A549 (cell line): Measurements from ENCODE around the gene PPP1R7. TPM values are rescaled to one million over a fixed set of nuclear protein-coding genes. Genes with fewer than 3 reads are reported as not detected.

Source experiments
- ATAC-seq, 2 experiments: fragments of 200-7000 bp in 1 of 2; fragments of >200 bp in 1 of 2; cut with Nextera tagmentation in 1 of 2; cut with Tn5 transposase in 1 of 2; 3 replicates each; pipeline versions ENCODE4 v1.8.0 to v1.9.1; 2018 to 2020; ENCODE audit warnings: mild to moderate bottlenecking in 1 of 2, moderate library complexity in 1 of 2
- CTCF ChIA-PET: fragments of 300-600 bp; sonication (Branson Sonifier 250); formaldehyde crosslinking; extraction: SDS; loops from one replicate; lab custom pipeline; 2021; ENCODE audit warnings: antibody characterized with exemption, inconsistent platforms; lab: Yijun Ruan, JAX
- POLR2A ChIA-PET: fragments of 350-600 bp; formaldehyde crosslinking; extraction: SDS; loops from one replicate; lab custom pipeline; 2021; ENCODE audit warnings: antibody characterized with exemption, inconsistent platforms; lab: Yijun Ruan, JAX
- DNase-seq, 2 experiments: peaks; one replicate each; pipeline versions ENCODE4 v3.0.0 to v3.0.0-alpha.2; 2011 to 2016; ENCODE audit warnings: low read depth in 1 of 2, low spot score in 1 of 2
- FAIRE-seq: peaks from 2 replicates; lab custom pipeline; 2011; peaks lifted over from hg19 to GRCh38; lab: Jason Lieb, UNC
- H3K27ac ChIP-seq, 2 experiments: fragments of >200 bp; sonication (Bioruptor Twin); formaldehyde crosslinking; 3 replicates each; pipeline ENCODE4 v1.5.1; 2016 to 2017
- H3K4me1 ChIP-seq: fragments of >200 bp; sonication (Bioruptor Twin); formaldehyde crosslinking; 3 replicates; pipeline ENCODE4 v1.6.1; 2016
- H3K4me2 ChIP-seq: fragments of >200 bp; sonication (Bioruptor Twin); formaldehyde crosslinking; 3 replicates; pipeline ENCODE4 v1.6.1; 2016
- H3K4me3 ChIP-seq: fragments of >200 bp; sonication (Bioruptor Twin); formaldehyde crosslinking; 3 replicates; pipeline ENCODE4 v1.5.1; 2016
- H3K9me3 ChIP-seq: fragments of >200 bp; sonication (Bioruptor Twin); formaldehyde crosslinking; 3 replicates; pipeline ENCODE4 v1.6.1; 2016
- CHD2 ChIP-seq: fragments of 150-350 bp; IDR thresholded peaks from 2 replicates; pipeline ENCODE4 v1.6.1; 2014; ENCODE audit warnings: low read length; ENCODE audit not compliant: partially characterized antibody
- EHMT2 ChIP-seq: fragments of 200-600 bp; sonication (generic); IDR thresholded peaks from 2 replicates; pipeline ENCODE4 v1.6.1; 2016; ENCODE audit warnings: antibody characterized with exemption, low read depth, mild to moderate bottlenecking, moderate library complexity
- EP300 ChIP-seq, 2 experiments: fragments of >200 bp; sonication (Bioruptor Twin); formaldehyde crosslinking; IDR thresholded peaks; 2 replicates in 1 of 2; 3 replicates in 1 of 2; pipeline ENCODE4 v1.6.1; 2016 to 2017
- ESRRA ChIP-seq: fragments of 150-350 bp; IDR thresholded peaks from 2 replicates; pipeline ENCODE4 v1.6.1; 2014; ENCODE audit warnings: mild to moderate bottlenecking, low read length, borderline replicate concordance
- FOSL2 ChIP-seq, 2 experiments: fragments of 450-650 bp in 1 of 2; fragments of >200 bp in 1 of 2; sonication (Bioruptor Twin) in 1 of 2; formaldehyde crosslinking; IDR thresholded peaks; 2 replicates each; pipeline versions ENCODE4 v1.5.0 to v1.6.1; 2016 to 2020; ENCODE audit warnings: mild to moderate bottlenecking in 1 of 2, moderate library complexity in 1 of 2
- FOXS1 ChIP-seq: fragments of 250-450 bp; sonication (Bioruptor Pico); IDR thresholded peaks from 2 replicates; pipeline ENCODE4 v1.5.0; 2020; ENCODE audit warnings: mild to moderate bottlenecking, moderate library complexity
- GATA3 ChIP-seq: IDR thresholded peaks from 2 replicates; pipeline ENCODE4 v1.6.1; 2012; ENCODE audit warnings: borderline replicate concordance
- HOXA7 ChIP-seq: fragments of 250-450 bp; sonication (Bioruptor Pico); IDR thresholded peaks from 2 replicates; pipeline ENCODE4 v1.5.0; 2020; ENCODE audit warnings: mild to moderate bottlenecking, moderate library complexity
- HOXB5 ChIP-seq: fragments of 250-450 bp; sonication (Bioruptor Pico); IDR thresholded peaks from 2 replicates; pipeline ENCODE4 v1.5.0; 2020; ENCODE audit warnings: mild to moderate bottlenecking, moderate library complexity
- KDM1A ChIP-seq: fragments of 200-600 bp; sonication (generic); IDR thresholded peaks from 2 replicates; pipeline ENCODE4 v1.6.1; 2016; ENCODE audit warnings: low read depth, mild to moderate bottlenecking
- NFE2L2 ChIP-seq: fragments of 150-350 bp; conservative IDR thresholded peaks from 2 replicates; pipeline ENCODE4 v1.6.1; 2014; ENCODE audit warnings: low read length
- RAD21 ChIP-seq, 2 experiments: fragments of >200 bp in 1 of 2; sonication (Bioruptor Twin) in 1 of 2; formaldehyde crosslinking in 1 of 2; IDR thresholded peaks in 1 of 2; conservative IDR thresholded peaks in 1 of 2; 2 replicates in 1 of 2; 3 replicates in 1 of 2; pipeline ENCODE4 v1.6.1; 2012 to 2018; ENCODE audit warnings: inconsistent platforms in 1 of 2
- SMC3 ChIP-seq: fragments of >200 bp; sonication (Bioruptor Twin); formaldehyde crosslinking; IDR thresholded peaks from 3 replicates; pipeline ENCODE4 v1.6.1; 2018; ENCODE audit warnings: inconsistent platforms
- SREBF2 ChIP-seq: fragments of 450-650 bp; IDR thresholded peaks from 2 replicates; pipeline ENCODE4 v1.6.1; 2014; ENCODE audit warnings: mild to moderate bottlenecking, moderate library complexity
- TFCP2L1 ChIP-seq: fragments of 250-450 bp; sonication (Bioruptor Pico); IDR thresholded peaks from 2 replicates; pipeline ENCODE4 v1.5.0; 2021; ENCODE audit warnings: mild to moderate bottlenecking
- ZNF302 ChIP-seq: fragments of 250-450 bp; sonication (Bioruptor Pico); IDR thresholded peaks from 2 replicates; pipeline ENCODE4 v1.9.0; 2021; ENCODE audit warnings: inconsistent platforms, mild to moderate bottlenecking, moderate library complexity
- WGBS: methylation state at CpG from one replicate; pipeline ENCODE4 v1.1.6; 2017; ENCODE audit errors: missing lambda C conversion rate; 5-methylcytosine and 5-hydroxymethylcytosine counted together
- polyA plus RNA-seq, 4 experiments: library from polyadenylated mRNA; depleted of rRNA in 3 of 4; stranded (reverse); fragments of >200 nt; fragmentation: RNase III in 1 of 4; extraction: RNeasy Plus Mini Kit Qiagen cat#74134 plus additional on column Dnase treatment in 1 of 4; gene quantifications; 2 replicates in 3 of 4; 3 replicates in 1 of 4; pipeline ENCODE4 v1.2.3, GENCODE V29; 2011 to 2017
- TF ChIP-seq, protein P1 (sequence below): IDR thresholded peaks from 2 replicates; pipeline ENCODE4 v1.6.1; 2012
- TF ChIP-seq, protein P2 (sequence below): fragments of 250-450 bp; sonication (Bioruptor Pico); IDR thresholded peaks from 2 replicates; pipeline ENCODE4 v1.5.0; 2021; ENCODE audit warnings: mild to moderate bottlenecking, moderate library complexity, borderline replicate concordance
- TF ChIP-seq, protein P3 (sequence below): IDR thresholded peaks from 2 replicates; pipeline ENCODE4 v1.6.1; 2012
- TF ChIP-seq, protein P4 (sequence below): IDR thresholded peaks from 2 replicates; pipeline ENCODE4 v1.6.1; 2012; ENCODE audit warnings: low read depth, borderline replicate concordance
- TF ChIP-seq, protein P5 (sequence below): fragments of >200 bp; sonication (Bioruptor Twin); formaldehyde crosslinking; IDR thresholded peaks from 2 replicates; pipeline ENCODE4 v1.6.1; 2016

PPP1R7 gene
- polyA plus RNA-seq, 2 of the 4 experiments (the other 2 are of a cell fraction) = 76.4 to 124 TPM

DNA sequence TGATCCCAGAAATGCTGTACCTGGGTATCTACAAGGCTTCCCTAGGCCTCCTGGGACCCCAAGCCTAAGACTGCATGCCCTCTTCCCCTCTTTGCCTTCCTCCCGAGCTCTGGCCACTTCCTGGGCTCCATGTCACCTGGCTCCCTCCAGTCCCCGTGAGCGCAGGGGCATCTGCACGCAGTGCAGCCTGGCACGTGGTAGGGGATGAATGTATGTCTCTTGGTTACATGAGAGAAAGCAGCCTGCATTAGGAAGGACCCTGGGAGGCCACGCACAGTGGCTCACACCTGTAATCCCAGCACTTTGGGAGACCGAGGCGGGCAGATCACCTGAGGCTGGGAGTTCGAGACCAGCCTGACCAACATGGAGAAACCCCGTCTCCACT lies 16.8 kb upstream of the PPP1R7 start:
- FAIRE-seq (no peak), DNase-seq (no peak)
- POLR2A ChIA-PET = no interaction called here
- H3K27ac ChIP-seq = no peak overlapping the region
- WGBS = 95% methylated on average over 10 of the region's 10 CpGs
- CTCF ChIA-PET = no interaction called here
- no peak for TF ChIP-seq HOXA7 (CRISPR knock-in tag)
- TF ChIP-seq RAD21 (conservative IDR thresholded peaks at IDR 0.05 in 1 of 2, IDR thresholded peaks at IDR 0.05 in 1 of 2) = no peak
- TF ChIP-seq, protein P1, sequence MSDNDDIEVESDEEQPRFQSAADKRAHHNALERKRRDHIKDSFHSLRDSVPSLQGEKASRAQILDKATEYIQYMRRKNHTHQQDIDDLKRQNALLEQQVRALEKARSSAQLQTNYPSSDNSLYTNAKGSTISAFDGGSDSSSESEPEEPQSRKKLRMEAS = no peak
- TF ChIP-seq, protein P2, sequence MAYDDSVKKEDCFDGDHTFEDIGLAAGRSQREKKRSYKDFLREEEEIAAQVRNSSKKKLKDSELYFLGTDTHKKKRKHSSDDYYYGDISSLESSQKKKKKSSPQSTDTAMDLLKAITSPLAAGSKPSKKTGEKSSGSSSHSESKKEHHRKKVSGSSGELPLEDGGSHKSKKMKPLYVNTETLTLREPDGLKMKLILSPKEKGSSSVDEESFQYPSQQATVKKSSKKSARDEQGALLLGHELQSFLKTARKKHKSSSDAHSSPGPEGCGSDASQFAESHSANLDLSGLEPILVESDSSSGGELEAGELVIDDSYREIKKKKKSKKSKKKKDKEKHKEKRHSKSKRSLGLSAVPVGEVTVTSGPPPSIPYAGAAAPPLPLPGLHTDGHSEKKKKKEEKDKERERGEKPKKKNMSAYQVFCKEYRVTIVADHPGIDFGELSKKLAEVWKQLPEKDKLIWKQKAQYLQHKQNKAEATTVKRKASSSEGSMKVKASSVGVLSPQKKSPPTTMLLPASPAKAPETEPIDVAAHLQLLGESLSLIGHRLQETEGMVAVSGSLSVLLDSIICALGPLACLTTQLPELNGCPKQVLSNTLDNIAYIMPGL (CRISPR knock-in tag) = no peak
- TF ChIP-seq EHMT2 = no peak
- TF ChIP-seq, protein P3, sequence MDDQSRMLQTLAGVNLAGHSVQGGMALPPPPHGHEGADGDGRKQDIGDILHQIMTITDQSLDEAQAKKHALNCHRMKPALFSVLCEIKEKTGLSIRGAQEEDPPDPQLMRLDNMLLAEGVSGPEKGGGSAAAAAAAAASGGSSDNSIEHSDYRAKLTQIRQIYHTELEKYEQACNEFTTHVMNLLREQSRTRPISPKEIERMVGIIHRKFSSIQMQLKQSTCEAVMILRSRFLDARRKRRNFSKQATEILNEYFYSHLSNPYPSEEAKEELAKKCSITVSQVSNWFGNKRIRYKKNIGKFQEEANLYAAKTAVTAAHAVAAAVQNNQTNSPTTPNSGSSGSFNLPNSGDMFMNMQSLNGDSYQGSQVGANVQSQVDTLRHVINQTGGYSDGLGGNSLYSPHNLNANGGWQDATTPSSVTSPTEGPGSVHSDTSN = no peak
- TF ChIP-seq HOXB5 = no peak
- TF ChIP-seq, protein P4, sequence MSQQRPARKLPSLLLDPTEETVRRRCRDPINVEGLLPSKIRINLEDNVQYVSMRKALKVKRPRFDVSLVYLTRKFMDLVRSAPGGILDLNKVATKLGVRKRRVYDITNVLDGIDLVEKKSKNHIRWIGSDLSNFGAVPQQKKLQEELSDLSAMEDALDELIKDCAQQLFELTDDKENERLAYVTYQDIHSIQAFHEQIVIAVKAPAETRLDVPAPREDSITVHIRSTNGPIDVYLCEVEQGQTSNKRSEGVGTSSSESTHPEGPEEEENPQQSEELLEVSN = no peak
- no peak for TF ChIP-seq ESRRA
- no peak for TF ChIP-seq SREBF2
- TF ChIP-seq, all 56 proteins: peak for 0
- Histone ChIP-seq H3K9me3 (no peaks in the 10 kb centered on the region), H3K4me3 (no peak overlapping the region), H3K4me1 (no peaks in the 10 kb centered on the region), H3K4me2 (no peak overlapping the region)
- ATAC-seq = no peak

DNA sequence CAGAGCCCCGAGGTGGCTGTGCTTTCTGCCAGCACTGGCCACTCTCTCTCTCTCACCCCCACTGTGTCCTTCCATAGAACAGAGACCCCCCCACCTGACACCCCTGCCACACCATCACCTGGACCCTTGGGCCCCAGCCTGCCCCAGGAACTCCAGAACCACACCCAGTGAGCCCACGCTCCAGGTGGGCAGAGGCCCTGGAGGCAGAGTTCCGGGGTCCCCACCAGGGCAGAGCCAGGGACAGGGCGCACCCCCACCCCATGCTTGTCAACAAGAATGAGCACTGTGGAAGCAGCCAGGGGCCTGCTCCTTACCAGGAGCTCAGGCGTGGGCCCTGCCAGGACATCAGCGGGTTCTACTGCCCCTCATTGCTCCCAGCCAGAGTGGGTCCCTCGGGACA lies 15.6 kb upstream of the PPP1R7 start:
- no peak for FAIRE-seq
- Histone ChIP-seq H3K9me3 (no peaks in the 10 kb centered on the region), H3K27ac (no peak overlapping the region), H3K4me3 (no peak overlapping the region), H3K4me2 (no peak overlapping the region), H3K4me1 (no peaks in the 10 kb centered on the region)
- no peak for ATAC-seq
- WGBS = 95% methylated on average over 3 of the region's 7 CpGs
- CTCF ChIA-PET = interaction anchor here (1.5 kb wide), 1 partner anchor 22 kb away, joined by 3 read pairs; no protein-coding TSS in a partner anchor
- no peak for TF ChIP-seq EP300 (IDR thresholded peaks at IDR 0.05)
- TF ChIP-seq CHD2 = no peak
- TF ChIP-seq, protein P5, sequence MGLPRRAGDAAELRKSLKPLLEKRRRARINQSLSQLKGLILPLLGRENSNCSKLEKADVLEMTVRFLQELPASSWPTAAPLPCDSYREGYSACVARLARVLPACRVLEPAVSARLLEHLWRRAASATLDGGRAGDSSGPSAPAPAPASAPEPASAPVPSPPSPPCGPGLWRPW = no peak
- no peak for TF ChIP-seq SMC3
- TF ChIP-seq TFCP2L1 (CRISPR knock-in tag) = no peak
- TF ChIP-seq NFE2L2 = no peak
- POLR2A ChIA-PET = no interaction called here
- no peak for DNase-seq

DNA sequence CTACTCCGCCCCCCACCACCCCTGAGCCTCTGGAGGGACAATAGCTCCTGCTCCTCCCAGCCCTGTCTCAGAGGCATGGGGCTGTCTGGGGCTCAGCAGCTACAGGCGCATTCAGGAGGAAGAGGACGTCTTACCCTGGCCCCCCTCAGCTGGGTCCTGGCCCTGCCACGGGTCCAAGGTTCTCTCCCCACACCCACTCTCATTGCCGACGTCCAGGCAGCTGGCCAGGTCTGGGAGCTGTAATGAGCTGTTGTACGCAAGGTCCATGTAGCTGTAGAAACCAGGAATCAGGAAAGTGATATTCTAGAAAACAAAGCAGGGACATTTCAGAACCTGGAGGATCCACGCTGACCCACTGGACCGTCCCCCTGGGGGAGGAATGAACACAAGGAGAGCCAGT lies 14.5 kb upstream of the PPP1R7 start:
- Histone ChIP-seq H3K9me3 (no peaks in the 10 kb centered on the region), H3K4me3 (no peak overlapping the region), H3K4me2 (no peak overlapping the region), H3K4me1 (no peaks in the 10 kb centered on the region), H3K27ac (no peak overlapping the region)
- CTCF ChIA-PET = interaction anchor here (1.3 to 1.5 kb wide), 4 partner anchors 12 to 221 kb away, joined by 3 to 4 read pairs (median 3); no protein-coding TSS in a partner anchor
- ATAC-seq = no peak
- FAIRE-seq = no peak
- POLR2A ChIA-PET = interaction anchor here (1.2 kb wide), 1 partner anchor 33 kb away, joined by 4 read pairs; the partner anchor contains the start of gene MTERF4
- no peak for DNase-seq
- TF ChIP-seq CHD2 = no peak
- no peak for TF ChIP-seq SREBF2
- no peak for TF ChIP-seq ZNF302
- TF ChIP-seq NFE2L2 = no peak
- TF ChIP-seq FOSL2 (IDR thresholded peaks at IDR 0.05) = no peak
- no peak for TF ChIP-seq FOSL2 (CRISPR knock-in tag; IDR thresholded peaks at IDR 0.05)
- no peak for TF ChIP-seq FOXS1 (CRISPR knock-in tag)
- TF ChIP-seq KDM1A = no peak
- no peak for TF ChIP-seq GATA3
- 74% methylated on average over 9 of the region's 9 CpGs for WGBS
